HCT116 (cell line): ENCODE results near the gene LSAMP.

Source experiments
- ELF1 ChIP-seq: IDR thresholded peaks from 2 replicates; pipeline ENCODE4 v1.6.1; 2012; ENCODE audit warnings: low read depth, borderline replicate concordance
- EZH2 ChIP-seq: fragments of 200-600 bp; sonication (generic); IDR thresholded peaks from 2 replicates; pipeline ENCODE4 v1.6.1; 2017; ENCODE audit warnings: antibody characterized with exemption, mixed run types
- POLR2A ChIP-seq: IDR thresholded peaks from 2 replicates; pipeline ENCODE4 v1.7.0; 2011; ENCODE audit warnings: borderline replicate concordance; ENCODE audit not compliant: insufficient read depth, insufficient read length; ENCODE audit errors: extremely low read depth
- POLR2AphosphoS5 ChIP-seq: IDR thresholded peaks from 2 replicates; pipeline ENCODE4 v1.6.1; 2011; ENCODE audit warnings: mild to moderate bottlenecking, low read depth, low read length, moderate library complexity
- RAD21 ChIP-seq: IDR thresholded peaks from 2 replicates; pipeline ENCODE4 v1.6.1; 2012; ENCODE audit warnings: low read depth, mild to moderate bottlenecking
- SP1 ChIP-seq: IDR thresholded peaks from 2 replicates; pipeline ENCODE4 v1.6.1; 2012; ENCODE audit warnings: low read depth
- YY1 ChIP-seq: IDR thresholded peaks from 2 replicates; pipeline ENCODE4 v1.6.1; 2011; ENCODE audit warnings: low read length, low read depth, moderate library complexity, mild to moderate bottlenecking; ENCODE audit not compliant: insufficient replicate concordance; ENCODE audit errors: extremely low read depth
- TF ChIP-seq, protein P1 (sequence below): IDR thresholded peaks from 2 replicates; pipeline ENCODE4 v1.6.1; 2012
- TF ChIP-seq, protein P2 (sequence below), 3 experiments: fragments of 200-600 bp in 1 of 3; sonication (generic) in 1 of 3; IDR thresholded peaks in 2 of 3; conservative IDR thresholded peaks in 1 of 3; 2 replicates each; pipeline ENCODE4 v1.5.1; 2012 to 2017; ENCODE audit warnings: low read depth in 2 of 3, low read length in 2 of 3, antibody characterized with exemption in 1 of 3, borderline replicate concordance in 1 of 3, control low read depth in 1 of 3, mild to moderate bottlenecking in 1 of 3, mixed read lengths in 1 of 3, mixed run types in 1 of 3, moderate library complexity in 1 of 3; ENCODE audit not compliant: insufficient read depth in 1 of 3

DNA sequence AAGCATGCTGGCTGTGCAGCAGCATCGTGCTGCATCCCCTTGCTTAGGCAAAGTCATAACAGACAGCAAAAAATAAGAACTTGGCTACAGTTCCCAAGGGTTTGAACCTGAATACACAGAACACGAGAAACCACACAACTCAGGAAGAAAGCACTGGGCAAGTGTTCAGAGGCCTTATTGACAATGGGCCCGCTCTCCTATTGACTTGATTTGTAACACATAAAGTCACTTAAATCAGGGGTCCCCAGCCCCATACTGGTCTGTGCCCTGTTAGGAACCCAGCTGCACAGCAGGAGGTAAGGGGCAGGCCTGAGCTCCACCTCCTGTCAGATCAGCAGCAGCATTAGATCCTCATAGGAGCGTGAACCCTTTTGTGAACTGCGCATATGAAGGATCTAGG is 145.1 kb downstream of the LSAMP start:
- TF ChIP-seq EZH2 (no peak), POLR2A (no peak), SP1 (no peak), ELF1 (no peak), RAD21 (no peak), POLR2AphosphoS5 (no peak), YY1 (no peak)
- TF ChIP-seq, protein P1, sequence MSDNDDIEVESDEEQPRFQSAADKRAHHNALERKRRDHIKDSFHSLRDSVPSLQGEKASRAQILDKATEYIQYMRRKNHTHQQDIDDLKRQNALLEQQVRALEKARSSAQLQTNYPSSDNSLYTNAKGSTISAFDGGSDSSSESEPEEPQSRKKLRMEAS = no peak
- TF ChIP-seq, protein P2, sequence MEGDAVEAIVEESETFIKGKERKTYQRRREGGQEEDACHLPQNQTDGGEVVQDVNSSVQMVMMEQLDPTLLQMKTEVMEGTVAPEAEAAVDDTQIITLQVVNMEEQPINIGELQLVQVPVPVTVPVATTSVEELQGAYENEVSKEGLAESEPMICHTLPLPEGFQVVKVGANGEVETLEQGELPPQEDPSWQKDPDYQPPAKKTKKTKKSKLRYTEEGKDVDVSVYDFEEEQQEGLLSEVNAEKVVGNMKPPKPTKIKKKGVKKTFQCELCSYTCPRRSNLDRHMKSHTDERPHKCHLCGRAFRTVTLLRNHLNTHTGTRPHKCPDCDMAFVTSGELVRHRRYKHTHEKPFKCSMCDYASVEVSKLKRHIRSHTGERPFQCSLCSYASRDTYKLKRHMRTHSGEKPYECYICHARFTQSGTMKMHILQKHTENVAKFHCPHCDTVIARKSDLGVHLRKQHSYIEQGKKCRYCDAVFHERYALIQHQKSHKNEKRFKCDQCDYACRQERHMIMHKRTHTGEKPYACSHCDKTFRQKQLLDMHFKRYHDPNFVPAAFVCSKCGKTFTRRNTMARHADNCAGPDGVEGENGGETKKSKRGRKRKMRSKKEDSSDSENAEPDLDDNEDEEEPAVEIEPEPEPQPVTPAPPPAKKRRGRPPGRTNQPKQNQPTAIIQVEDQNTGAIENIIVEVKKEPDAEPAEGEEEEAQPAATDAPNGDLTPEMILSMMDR (IDR thresholded peaks at IDR 0.05 in 2 of 3, conservative IDR thresholded peaks at IDR 0.05 in 1 of 3; ENCODE audit: borderline replicate concordance in 1 of 3, insufficient read depth in 1 of 3, low read depth in 2 of 3, low read length in 2 of 3) = no peak
